OCI-LY3 (cell line): ENCODE results near the gene P2RX7.

ENCODE experiments used
- H2AFZ ChIP-seq: fragments of 200-600, 300-600 bp; shearing (Covaris generic); 2 replicates; pipeline ENCODE4 v1.6.0; 2014; ENCODE audit warnings: antibody characterized with exemption, low read depth, low read length
- H3K27ac ChIP-seq: fragments of 200-600, 300-600 bp; sonication (generic); 2 replicates; pipeline ENCODE4 v1.5.1; 2014; ENCODE audit warnings: mild to moderate bottlenecking, low read length, moderate library complexity, mixed read lengths
- H3K27me3 ChIP-seq: fragments of 200-600, 300-600 bp; sonication (generic); 2 replicates; pipeline ENCODE4 v1.6.1; 2014; ENCODE audit warnings: low read depth, low read length, mixed read lengths
- H3K36me3 ChIP-seq: fragments of 200-600, 300-600 bp; sonication (generic); replicated peaks from 2 replicates; pipeline ENCODE3; 2014; ENCODE audit warnings: low read depth, low read length, mixed read lengths
- H3K4me1 ChIP-seq: fragments of 300-600, 200-600 bp; sonication (generic); 2 replicates; pipeline ENCODE4 v1.6.1; 2014; ENCODE audit warnings: low read length, mixed read lengths
- H3K4me2 ChIP-seq: fragments of 200-600, 300-600 bp; sonication (generic); 2 replicates; pipeline ENCODE4 v1.6.1; 2014; ENCODE audit warnings: low read length, mixed read lengths
- H3K4me3 ChIP-seq: fragments of 300-600, 200-600 bp; sonication (generic); 2 replicates; pipeline ENCODE4 v1.5.1; 2014; ENCODE audit warnings: antibody characterized with exemption, mild to moderate bottlenecking, low read length, moderate library complexity
- H3K79me2 ChIP-seq: fragments of 300-600, 200-600 bp; shearing (Covaris generic); 2 replicates; pipeline ENCODE4 v1.6.1; 2014; ENCODE audit warnings: mild to moderate bottlenecking, low read length, mixed read lengths
- H3K9ac ChIP-seq: fragments of 300-600, 200-600 bp; shearing (Covaris generic); 2 replicates; pipeline ENCODE4 v1.6.0; 2014; ENCODE audit warnings: mild to moderate bottlenecking, low read length, moderate library complexity
- H3K9me3 ChIP-seq: fragments of 200-600, 300-600 bp; shearing (Covaris generic); 2 replicates; pipeline ENCODE4 v1.6.1; 2014; ENCODE audit warnings: low read length, mixed read lengths; ENCODE audit not compliant: insufficient read depth
- H4K20me1 ChIP-seq: fragments of 200-600, 300-600 bp; sonication (generic); 2 replicates; pipeline ENCODE4 v1.6.1; 2016; ENCODE audit warnings: low read length, mixed read lengths; ENCODE audit not compliant: insufficient read depth
- EZH2phosphoT487 ChIP-seq: fragments of 200-600 bp; shearing (Covaris generic); IDR thresholded peaks from 2 replicates; pipeline ENCODE4 v1.6.1; 2018; ENCODE audit warnings: antibody characterized with exemption, mixed run types, low read depth
- TF ChIP-seq, protein P1 (sequence below): fragments of 200-600, 300-600 bp; sonication (generic); IDR thresholded peaks from 2 replicates; pipeline ENCODE4 v1.5.1; 2014; ENCODE audit warnings: antibody characterized with exemption, low read length, low read depth

The P2RX7 gene

DNA sequence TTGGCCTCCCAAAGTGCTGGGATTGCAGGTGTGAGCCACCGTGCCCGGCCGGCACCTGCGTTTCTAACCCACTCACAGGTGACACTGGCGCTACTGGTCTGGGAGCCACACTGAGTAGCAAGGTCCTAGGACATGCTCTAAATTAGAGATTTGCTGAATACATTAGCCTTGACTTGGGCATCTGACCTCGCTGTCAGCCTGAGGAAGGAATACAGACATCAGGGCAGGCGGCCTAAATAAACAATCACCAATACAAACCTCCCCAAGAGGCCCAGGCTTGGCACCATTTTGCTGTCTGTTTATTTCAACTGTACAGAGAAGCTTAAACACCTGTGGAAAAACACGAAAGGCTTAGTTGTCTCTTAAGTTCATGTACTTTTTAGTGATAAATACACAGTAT, 104.7 kb downstream of the P2RX7 start:
- Histone ChIP-seq H3K9ac (no peak overlapping the region), H3K4me3 (no peak overlapping the region), H3K27me3 (no peaks in the 10 kb centered on the region), H3K9me3 (no peaks in the 10 kb centered on the region), H3K27ac (no peak overlapping the region), H3K4me2 (no peak overlapping the region), H3K36me3 (peaks cover 3% of the 10 kb centered on the region), H3K79me2 (no peaks in the 10 kb centered on the region), H2AFZ (no peak overlapping the region), H3K4me1 (no peaks in the 10 kb centered on the region), H4K20me1 (no peaks in the 10 kb centered on the region)
- no peak for TF ChIP-seq EZH2phosphoT487
- TF ChIP-seq, protein P1, sequence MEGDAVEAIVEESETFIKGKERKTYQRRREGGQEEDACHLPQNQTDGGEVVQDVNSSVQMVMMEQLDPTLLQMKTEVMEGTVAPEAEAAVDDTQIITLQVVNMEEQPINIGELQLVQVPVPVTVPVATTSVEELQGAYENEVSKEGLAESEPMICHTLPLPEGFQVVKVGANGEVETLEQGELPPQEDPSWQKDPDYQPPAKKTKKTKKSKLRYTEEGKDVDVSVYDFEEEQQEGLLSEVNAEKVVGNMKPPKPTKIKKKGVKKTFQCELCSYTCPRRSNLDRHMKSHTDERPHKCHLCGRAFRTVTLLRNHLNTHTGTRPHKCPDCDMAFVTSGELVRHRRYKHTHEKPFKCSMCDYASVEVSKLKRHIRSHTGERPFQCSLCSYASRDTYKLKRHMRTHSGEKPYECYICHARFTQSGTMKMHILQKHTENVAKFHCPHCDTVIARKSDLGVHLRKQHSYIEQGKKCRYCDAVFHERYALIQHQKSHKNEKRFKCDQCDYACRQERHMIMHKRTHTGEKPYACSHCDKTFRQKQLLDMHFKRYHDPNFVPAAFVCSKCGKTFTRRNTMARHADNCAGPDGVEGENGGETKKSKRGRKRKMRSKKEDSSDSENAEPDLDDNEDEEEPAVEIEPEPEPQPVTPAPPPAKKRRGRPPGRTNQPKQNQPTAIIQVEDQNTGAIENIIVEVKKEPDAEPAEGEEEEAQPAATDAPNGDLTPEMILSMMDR, result no peak
